Stimulated activated naive CD8-positive, alpha-beta T cell treated with anti-CD3 and anti-CD28 coated beads, Interleukin-15, Interleukin-2, amounts not matched to agents 100 ng/mL and 50 ng/mL, for 24 hours (primary cell): Measurements from ENCODE around the gene TINAG.
"Not testable (repeated sequence)": the region's sequence is repeated elsewhere in the genome, so short reads cannot be mapped to it uniquely, and the experiment has no call there.

Source experiments
- H3K27ac Mint-ChIP-seq: one replicate; pipeline ENCODE4 v1.8.0; 2021; ENCODE audit warnings: mild to moderate bottlenecking, mixed read lengths
- H3K27me3 Mint-ChIP-seq: one replicate; pipeline ENCODE4 v1.8.0; 2021; ENCODE audit warnings: mixed read lengths
- H3K36me3 Mint-ChIP-seq: one replicate; pipeline ENCODE4 v1.8.0; 2021; ENCODE audit warnings: low read depth, mixed read lengths
- H3K4me1 Mint-ChIP-seq: one replicate; pipeline ENCODE4 v1.8.0; 2021; ENCODE audit warnings: low read depth, mixed read lengths
- H3K4me3 Mint-ChIP-seq: one replicate; pipeline ENCODE4 v1.8.0; 2021; ENCODE audit warnings: mild to moderate bottlenecking, mixed read lengths
- H3K9me3 Mint-ChIP-seq: one replicate; pipeline ENCODE4 v1.8.0; 2021; ENCODE audit warnings: mixed read lengths

TINAG gene

GRCh38 chr6:54291146-54291545 lies 17.1 kb upstream of the TINAG start:
- Mint-ChIP-seq H3K36me3 (no peaks in the 10 kb centered on the region), H3K9me3 (peaks cover 20% of the 10 kb centered on the region), H3K27ac (peak overlapping the region; percentile 63), H3K4me1 (peaks cover 25% of the 10 kb centered on the region), H3K4me3 (no peak overlapping the region), H3K27me3 (no peaks in the 10 kb centered on the region)

- Mint-ChIP-seq H3K27me3 (no peaks in the 10 kb centered on the region), H3K9me3 (peaks cover 20% of the 10 kb centered on the region), H3K27ac (peak overlapping the region; percentile 63), H3K4me3 (no peak overlapping the region), H3K4me1 (peaks cover 25% of the 10 kb centered on the region), H3K36me3 (no peaks in the 10 kb centered on the region)
These were observed 16.5 kb upstream of the TINAG start for GRCh38 chr6:54291738-54292137.

GRCh38 chr6:54294965-54295532 lies 13.2 kb upstream of the TINAG start:
- Mint-ChIP-seq H3K9me3 (peaks cover 8% of the 10 kb centered on the region), H3K36me3 (no peaks in the 10 kb centered on the region), H3K27me3 (no peaks in the 10 kb centered on the region), H3K4me1 (peaks cover 25% of the 10 kb centered on the region), H3K27ac (no peak overlapping the region), H3K4me3 (no peak overlapping the region)

- H3K4me1 Mint-ChIP-seq = no peaks in the 10 kb centered on the region
- no peaks in the 10 kb centered on the region for H3K27me3 Mint-ChIP-seq
- H3K36me3 Mint-ChIP-seq = no peaks in the 10 kb centered on the region
- no peak overlapping the region for H3K27ac Mint-ChIP-seq
- no peak overlapping the region for H3K4me3 Mint-ChIP-seq
- H3K9me3 Mint-ChIP-seq = no peaks in the 10 kb centered on the region
These were observed 8.5 kb upstream of the TINAG start for GRCh38 chr6:54299542-54300269.

GRCh38 chr6:54301770-54302169 lies 6.5 kb upstream of the TINAG start:
- H3K27me3 Mint-ChIP-seq = no peaks in the 10 kb centered on the region

GRCh38 chr6:54307439-54307910 lies 766 bp upstream of the TINAG start:
- H3K4me3 Mint-ChIP-seq = no peak overlapping the region
- peaks cover 11% of the 10 kb centered on the region for H3K9me3 Mint-ChIP-seq
- H3K27ac Mint-ChIP-seq = no peak overlapping the region
- H3K4me1 Mint-ChIP-seq = no peaks in the 10 kb centered on the region
- H3K27me3 Mint-ChIP-seq = no peaks in the 10 kb centered on the region
- H3K36me3 Mint-ChIP-seq = no peaks in the 10 kb centered on the region

More at GRCh38 chr6:54301770-54302169, 6.5 kb upstream of the TINAG start:
- no peaks in the 10 kb centered on the region for H3K36me3 Mint-ChIP-seq
- no peaks in the 10 kb centered on the region for H3K9me3 Mint-ChIP-seq
- H3K4me3 Mint-ChIP-seq = no peak overlapping the region
- no peaks in the 10 kb centered on the region for H3K4me1 Mint-ChIP-seq
- no peak overlapping the region for H3K27ac Mint-ChIP-seq

GRCh38 chr6:54308986-54309315 lies 710 bp downstream of the TINAG start:
- no peaks in the 10 kb centered on the region for H3K4me1 Mint-ChIP-seq
- H3K36me3 Mint-ChIP-seq = no peaks in the 10 kb centered on the region
- H3K9me3 Mint-ChIP-seq = peaks cover 11% of the 10 kb centered on the region
- no peaks in the 10 kb centered on the region for H3K27me3 Mint-ChIP-seq
- no peak overlapping the region for H3K4me3 Mint-ChIP-seq
- no peak overlapping the region for H3K27ac Mint-ChIP-seq

GRCh38 chr6:54310377-54311152 lies 2.3 kb downstream of the TINAG start:
- Mint-ChIP-seq H3K27me3 (no peaks in the 10 kb centered on the region), H3K4me3 (no peak overlapping the region), H3K27ac (no peak overlapping the region), H3K4me1 (no peaks in the 10 kb centered on the region), H3K36me3 (no peaks in the 10 kb centered on the region), H3K9me3 (peaks cover 11% of the 10 kb centered on the region)

GRCh38 chr6:54315656-54316055 lies 7.4 kb downstream of the TINAG start:
- no peaks in the 10 kb centered on the region for H3K36me3 Mint-ChIP-seq
- no peaks in the 10 kb centered on the region for H3K4me1 Mint-ChIP-seq
- peaks cover 7% of the 10 kb centered on the region for H3K9me3 Mint-ChIP-seq
- H3K27me3 Mint-ChIP-seq = no peaks in the 10 kb centered on the region
- no peak overlapping the region for H3K27ac Mint-ChIP-seq
- no peak overlapping the region for H3K4me3 Mint-ChIP-seq

- no peaks in the 10 kb centered on the region for H3K27me3 Mint-ChIP-seq
These were observed 12.6 kb downstream of the TINAG start for GRCh38 chr6:54320871-54321270.

GRCh38 chr6:54327631-54328030 lies 19.4 kb downstream of the TINAG start:
- Mint-ChIP-seq H3K27me3 (no peaks in the 10 kb centered on the region), H3K4me1 (no peaks in the 10 kb centered on the region), H3K4me3 (no peak overlapping the region), H3K27ac (no peak overlapping the region), H3K9me3 (peaks cover 19% of the 10 kb centered on the region), H3K36me3 (no peaks in the 10 kb centered on the region)

More at GRCh38 chr6:54320871-54321270, 12.6 kb downstream of the TINAG start:
- H3K27ac Mint-ChIP-seq = no peak overlapping the region
- no peak overlapping the region for H3K4me3 Mint-ChIP-seq
- no peaks in the 10 kb centered on the region for H3K9me3 Mint-ChIP-seq
- H3K4me1 Mint-ChIP-seq = no peaks in the 10 kb centered on the region
- no peaks in the 10 kb centered on the region for H3K36me3 Mint-ChIP-seq

- not testable (repeated sequence) for H3K4me3 Mint-ChIP-seq, H3K27ac Mint-ChIP-seq, H3K4me1 Mint-ChIP-seq, H3K36me3 Mint-ChIP-seq, H3K27me3 Mint-ChIP-seq
- peaks cover 19% of the 10 kb centered on the region for H3K9me3 Mint-ChIP-seq
These were observed 23.3 kb downstream of the TINAG start for GRCh38 chr6:54331571-54331970.

GRCh38 chr6:54335871-54336270 lies 27.6 kb downstream of the TINAG start:
- Mint-ChIP-seq H3K27me3 (no peaks in the 10 kb centered on the region), H3K9me3 (no peaks in the 10 kb centered on the region), H3K4me1 (no peaks in the 10 kb centered on the region), H3K36me3 (no peaks in the 10 kb centered on the region), H3K4me3 (no peak overlapping the region), H3K27ac (no peak overlapping the region)

- Mint-ChIP-seq H3K27ac (no peak overlapping the region), H3K4me1 (no peaks in the 10 kb centered on the region), H3K36me3 (no peaks in the 10 kb centered on the region), H3K9me3 (peaks cover 5% of the 10 kb centered on the region), H3K4me3 (no peak overlapping the region), H3K27me3 (no peaks in the 10 kb centered on the region)
These were observed 45.7 kb downstream of the TINAG start for GRCh38 chr6:54353975-54354374.

- H3K36me3 Mint-ChIP-seq = no peaks in the 10 kb centered on the region
- H3K27me3 Mint-ChIP-seq = no peaks in the 10 kb centered on the region
- no peaks in the 10 kb centered on the region for H3K4me1 Mint-ChIP-seq
- no peak overlapping the region for H3K4me3 Mint-ChIP-seq
- H3K27ac Mint-ChIP-seq = no peak overlapping the region
- peaks cover 5% of the 10 kb centered on the region for H3K9me3 Mint-ChIP-seq
These were observed 46.4 kb downstream of the TINAG start for GRCh38 chr6:54354608-54355007.
